SIG-M5 treated with dmso at 0.1 percent for 504 hours (cell line): ENCODE results near the gene PAPPA2.

ENCODE experiments used
- DNase-seq: peaks from one replicate; lab custom pipeline; 2025; ENCODE audit not compliant: unreplicated experiment; lab: John Stamatoyannopoulos, UW

The PAPPA2 gene

DNA sequence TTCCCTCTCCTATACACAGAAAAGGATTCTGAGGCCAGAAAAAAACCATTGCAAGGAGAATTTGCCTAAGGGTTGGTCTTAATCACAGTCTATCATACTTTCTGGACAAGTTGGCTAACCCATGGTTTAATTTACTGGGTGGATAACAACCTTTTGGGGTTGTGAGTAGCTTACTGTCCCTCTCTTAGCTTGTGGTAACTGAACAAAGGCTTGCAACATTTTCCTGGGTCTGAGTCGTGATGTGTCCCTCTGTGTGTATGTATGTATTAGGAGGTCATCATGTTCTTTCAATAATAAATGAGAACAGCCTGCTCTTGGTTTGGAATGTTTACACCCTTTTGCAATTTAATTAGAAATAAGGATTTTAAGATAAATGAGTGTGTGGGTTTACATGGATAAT is 36.7 kb downstream of the PAPPA2 start:
- no peak for DNase-seq

DNA sequence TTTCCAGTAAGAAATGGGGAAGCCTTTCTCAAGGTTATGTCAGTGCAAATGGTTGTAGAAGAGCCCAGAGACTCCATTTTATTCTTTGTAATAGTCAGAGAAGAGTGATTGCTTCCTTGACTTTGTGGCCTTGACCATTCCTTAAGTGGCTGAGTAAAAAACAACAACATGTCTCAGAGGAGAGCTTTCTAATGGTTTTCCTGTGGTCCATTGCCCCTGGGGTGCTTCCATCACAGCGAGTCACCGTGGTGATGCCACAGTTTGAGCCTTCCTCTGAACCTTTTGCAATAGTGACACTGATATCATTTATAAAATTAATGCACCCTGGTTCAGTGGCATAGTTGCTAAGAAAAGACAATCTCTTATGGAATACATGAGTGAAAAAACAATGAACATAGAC is 38.6 kb downstream of the PAPPA2 start:
- DNase-seq = no peak

DNA sequence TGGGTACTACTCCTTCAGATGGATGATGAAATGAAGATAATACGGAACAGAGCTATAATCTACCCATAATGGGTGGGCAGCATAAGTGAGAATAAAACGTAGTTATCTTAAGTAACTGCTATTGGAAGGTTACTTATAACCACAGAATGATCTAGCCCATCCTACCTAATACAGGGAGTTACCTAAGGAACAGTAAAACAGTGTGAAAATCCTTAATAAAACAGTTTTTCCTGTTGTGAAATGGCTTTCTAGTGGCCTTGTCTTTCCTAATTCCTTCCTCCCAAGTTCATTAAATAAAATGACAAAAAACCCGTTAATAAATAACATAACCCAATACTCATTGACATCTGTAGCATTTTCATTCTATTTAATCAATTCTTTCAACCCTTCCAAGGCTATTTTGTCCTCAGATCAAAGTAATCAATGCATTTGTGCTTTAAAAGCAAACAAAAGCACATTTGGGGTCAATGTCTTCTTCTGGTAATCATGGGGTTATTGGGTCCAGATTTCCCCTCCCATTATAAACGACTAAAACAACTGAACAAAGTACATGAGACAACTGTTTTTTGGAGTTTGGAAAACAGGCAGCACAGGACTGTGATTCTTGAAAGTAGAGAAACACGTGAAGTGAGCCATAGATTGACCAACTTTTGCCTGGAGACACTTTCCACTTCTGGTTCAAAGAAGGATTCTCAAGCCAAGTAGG is 42.0 kb downstream of the PAPPA2 start:
- DNase-seq = no peak

- DNase-seq = no peak
Observed at GRCh38 chr1:176512966-176513365, 50.0 kb downstream of the PAPPA2 start.

DNA sequence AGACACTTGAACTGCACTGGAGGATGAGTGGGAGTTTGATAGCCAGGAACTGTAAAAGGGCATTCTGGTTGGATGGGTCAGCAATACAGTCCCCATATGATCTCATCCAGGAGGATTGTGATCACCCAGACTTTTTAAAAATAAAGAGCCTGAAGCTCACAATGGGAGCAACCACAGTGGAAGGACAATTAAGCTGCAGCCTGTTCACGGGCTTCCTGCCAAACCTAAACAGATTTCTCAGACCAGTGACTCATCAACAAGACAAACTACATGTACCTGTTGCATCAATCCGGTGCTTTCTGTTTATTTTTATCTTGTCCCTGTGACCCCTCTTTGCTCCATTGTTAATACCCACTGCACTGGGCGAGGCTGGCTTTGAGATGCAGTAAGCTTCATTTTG is 52.3 kb downstream of the PAPPA2 start:
- DNase-seq = no peak

- no peak for DNase-seq
Observed at GRCh38 chr1:176517484-176517883, 54.5 kb downstream of the PAPPA2 start.

DNA sequence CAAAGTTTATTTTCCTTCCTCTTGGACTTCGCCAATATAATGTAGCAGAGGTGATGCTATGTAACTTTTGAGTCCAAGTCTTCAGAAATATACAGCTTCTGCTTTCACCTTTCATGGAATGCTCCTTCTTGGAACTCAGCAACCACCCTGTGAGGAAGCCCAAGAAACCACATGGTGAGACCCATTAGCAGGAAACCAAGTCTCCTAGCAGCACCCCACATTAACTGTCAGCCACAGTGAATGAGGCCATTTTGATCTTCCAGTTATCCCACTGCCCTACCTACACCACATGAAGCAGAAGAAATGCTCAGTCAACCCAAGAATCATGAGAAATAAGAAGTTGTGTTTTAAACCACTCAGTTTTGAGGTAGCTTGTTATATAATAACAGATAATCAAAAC is 58.2 kb downstream of the PAPPA2 start:
- no peak for DNase-seq

- DNase-seq = no peak
Observed at GRCh38 chr1:176522310-176522845, 59.4 kb downstream of the PAPPA2 start.

- DNase-seq = no peak
Observed at GRCh38 chr1:176529395-176530090, 66.6 kb downstream of the PAPPA2 start.

DNA sequence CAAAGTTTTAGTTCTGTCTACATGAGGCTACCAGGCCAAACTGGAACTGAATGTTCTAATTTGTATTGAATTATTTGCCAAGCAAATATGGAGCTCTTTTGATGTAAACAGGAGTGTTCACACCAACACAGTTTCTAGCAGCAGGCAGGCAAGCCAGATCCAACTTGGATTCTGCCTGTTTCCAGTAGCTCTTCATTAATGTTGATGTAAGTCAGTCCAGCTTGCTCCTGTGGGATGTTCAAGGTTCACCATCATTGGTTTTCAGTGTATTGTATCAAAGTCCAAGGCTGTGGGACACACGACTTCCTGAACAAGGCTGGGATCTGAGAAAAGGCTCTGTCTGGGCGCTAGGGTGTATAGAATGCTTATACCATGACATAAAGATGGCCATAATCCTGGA is 68.1 kb downstream of the PAPPA2 start:
- DNase-seq = no peak

GRCh38 chr1:176531921-176532897 is 69.2 kb downstream of the PAPPA2 start:
- no peak for DNase-seq

- DNase-seq = no peak
Observed at GRCh38 chr1:176533020-176533419, 70.0 kb downstream of the PAPPA2 start.

DNA sequence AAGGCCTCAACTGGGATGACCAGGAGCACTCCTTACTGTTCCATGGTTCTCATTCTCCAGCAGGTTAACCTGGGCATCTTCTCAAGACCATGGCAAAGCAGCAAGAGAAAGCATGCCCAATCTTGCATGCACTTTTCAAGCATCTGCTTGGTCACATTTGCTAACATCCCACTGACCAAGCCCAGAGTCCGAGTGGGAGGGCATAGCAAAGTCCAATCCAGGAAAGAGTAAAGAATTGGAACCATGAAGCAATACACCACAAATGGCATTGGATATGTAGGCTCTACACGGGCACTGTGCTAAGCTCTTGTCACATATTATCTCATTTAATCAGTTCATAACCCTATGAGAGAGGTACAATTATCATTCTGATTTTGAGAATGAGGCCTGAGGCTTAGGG is 73.6 kb downstream of the PAPPA2 start:
- DNase-seq = no peak

- no peak for DNase-seq
Observed at GRCh38 chr1:176539018-176539417, 76.0 kb downstream of the PAPPA2 start.

GRCh38 chr1:176540428-176540827 is 77.5 kb downstream of the PAPPA2 start:
- no peak for DNase-seq

- DNase-seq = peak; percentile 11
Observed at GRCh38 chr1:176541663-176542062, 78.7 kb downstream of the PAPPA2 start.

- DNase-seq = no peak
Observed at GRCh38 chr1:176542352-176542751, 79.4 kb downstream of the PAPPA2 start.

DNA sequence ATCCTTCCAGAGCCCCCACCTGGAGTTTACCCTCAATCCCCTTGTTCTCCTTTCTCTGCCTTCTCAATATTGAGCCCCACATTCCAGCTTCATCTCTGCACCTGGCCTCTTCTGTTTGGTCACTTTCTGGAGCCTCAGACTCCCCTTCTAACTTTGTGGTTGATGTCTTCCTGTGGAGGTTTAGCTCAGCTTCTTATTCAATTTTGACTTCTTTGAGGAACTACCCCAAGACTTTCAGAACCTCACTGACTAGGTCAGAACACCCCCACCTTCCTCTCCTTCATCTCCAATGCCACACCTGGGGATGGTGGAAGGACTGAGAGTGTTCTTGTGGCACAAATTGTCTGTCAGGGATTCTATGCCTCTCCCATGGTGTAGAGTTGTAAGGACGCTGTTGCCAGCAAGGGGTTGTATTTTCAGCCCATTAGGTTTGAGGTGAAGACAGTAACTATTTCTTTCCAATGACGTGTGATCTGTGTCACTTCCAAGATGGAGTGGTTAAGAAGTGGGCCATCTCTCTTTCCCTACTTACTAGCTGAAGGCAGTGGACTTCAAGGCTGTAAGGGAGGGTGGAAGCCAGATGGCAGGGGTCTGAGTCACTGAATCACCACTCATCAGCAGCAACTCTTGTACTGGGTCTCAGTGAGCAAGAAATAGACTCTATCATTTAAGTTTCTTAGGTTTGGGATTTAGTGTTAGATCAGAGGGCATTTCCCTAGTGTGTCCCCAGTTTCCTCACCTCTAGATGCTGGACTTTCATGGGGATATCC is 80.6 kb downstream of the PAPPA2 start:
- DNase-seq = no peak

DNA sequence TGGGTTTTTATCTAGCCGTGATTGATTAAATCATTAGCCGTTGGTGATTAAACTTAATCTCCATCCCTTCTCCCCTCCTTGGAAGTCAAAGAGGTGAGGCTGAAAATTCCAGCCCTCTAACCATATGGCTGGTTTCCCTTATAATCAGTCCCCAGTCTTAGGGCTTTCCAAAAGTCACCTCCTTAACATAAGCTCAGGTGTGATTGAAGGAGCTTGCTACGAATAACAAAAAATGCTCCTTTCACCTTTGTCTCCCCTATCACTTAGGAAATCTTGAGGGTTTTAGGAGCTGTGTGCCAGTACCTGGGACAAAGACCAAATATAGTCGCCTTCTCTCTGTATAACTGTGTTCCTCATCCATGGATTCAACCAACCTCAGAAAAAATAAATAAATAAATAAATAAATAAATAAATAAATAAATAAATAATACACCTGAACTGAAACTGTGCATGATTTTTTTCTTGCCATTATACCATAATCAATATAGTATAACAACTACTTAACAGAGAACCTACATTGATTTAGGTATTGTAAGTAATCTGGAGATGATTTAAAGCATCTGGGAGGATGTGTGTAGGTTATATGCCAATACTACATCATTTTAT is 82.2 kb downstream of the PAPPA2 start:
- no peak for DNase-seq

- no peak for DNase-seq
Observed at GRCh38 chr1:176546825-176547224, 83.8 kb downstream of the PAPPA2 start.
